Measurements from ENCODE around the gene ETV3.

ETV3 gene

GRCh38 chr1:157136133-157136532 is 2.1 kb downstream of the ETV3 start:
- no peak overlapping the region for H2BK15ac ChIP-seq (ENCODE audit: low read depth, poor library complexity, severe bottlenecking)

GRCh38 chr1:157135646-157136045 is 2.5 kb downstream of the ETV3 start:
- Histone ChIP-seq H3K79me1 (replicated peaks; ENCODE audit: low read length, poor library complexity, severe bottlenecking) (peaks cover 14% of the 10 kb centered on the region), H2BK12ac (ENCODE audit: low read length in 2 of 2) (no peak overlapping the region), H4K91ac (ENCODE audit: low read length) (no peak overlapping the region), H3K9ac (ENCODE audit: low read length) (peak overlapping the region; percentile 96), H2BK5ac (ENCODE audit: low read depth, low read length, poor library complexity, severe bottlenecking) (no peak overlapping the region), H3K4me3 (ENCODE audit: insufficient read depth in 1 of 2, low read depth in 1 of 2, low read length in 2 of 2) (peak overlapping the region in 1 of 2 experiments; percentile 93), H3K27ac (ENCODE audit: low read length, poor library complexity, severe bottlenecking) (no peak overlapping the region), H2AFZ (ENCODE audit: low read depth, low read length) (no peak overlapping the region), H3K18ac (ENCODE audit: low read depth in 1 of 2, low read length in 2 of 2) (no peak overlapping the region), H2BK120ac (ENCODE audit: low read depth, low read length) (no peak overlapping the region), H3K4ac (ENCODE audit: low read depth in 1 of 2, low read length in 2 of 2) (no peak overlapping the region), H3K27me3 (ENCODE audit: control insufficient read depth in 1 of 2, insufficient read depth in 1 of 2, low read length in 2 of 2) (no peaks in the 10 kb centered on the region), H2BK15ac (ENCODE audit: low read depth, poor library complexity, severe bottlenecking) (no peak overlapping the region), H3K36me3 (ENCODE audit: control insufficient read depth in 1 of 2, insufficient read depth in 2 of 2, low read depth in 1 of 2, low read length in 2 of 2) (peaks cover 13 to 55% of the 10 kb centered on the region in 2 experiments), H4K8ac (ENCODE audit: low read length) (no peak overlapping the region), H3K9me3 (ENCODE audit: control insufficient read depth, low read length) (no peaks in the 10 kb centered on the region), H3K4me1 (ENCODE audit: control insufficient read depth, insufficient read depth, low read depth, low read length) (peaks cover 2% of the 10 kb centered on the region), H3K4me2 (ENCODE audit: low read length, poor library complexity, severe bottlenecking) (no peak overlapping the region), H2AK5ac (ENCODE audit: low read length, severe bottlenecking) (no peak overlapping the region), H3K14ac (ENCODE audit: low read length in 2 of 2) (no peak overlapping the region), H3K23ac (ENCODE audit: low read length in 2 of 2) (no peak overlapping the region)
- no peak for DNase-seq
- no CpG with 5 or more reads among the region's 1 CpG for WGBS

More at GRCh38 chr1:157136133-157136532, 2.1 kb downstream of the ETV3 start:
- peak overlapping the region in 1 of 2 experiments; percentile 93 for H3K4me3 ChIP-seq (ENCODE audit: insufficient read depth in 1 of 2, low read depth in 1 of 2, low read length in 2 of 2)
- peaks cover 13 to 51% of the 10 kb centered on the region in 2 experiments for H3K36me3 ChIP-seq (ENCODE audit: control insufficient read depth in 1 of 2, insufficient read depth in 2 of 2, low read depth in 1 of 2, low read length in 2 of 2)
- H3K4me2 ChIP-seq (ENCODE audit: low read length, poor library complexity, severe bottlenecking): no peak overlapping the region
- no peaks in the 10 kb centered on the region for H3K27me3 ChIP-seq (ENCODE audit: control insufficient read depth in 1 of 2, insufficient read depth in 1 of 2, low read length in 2 of 2)
- no peaks in the 10 kb centered on the region for H3K9me3 ChIP-seq (ENCODE audit: control insufficient read depth, low read length)
- 84% methylated on average over 4 of the region's 4 CpGs for WGBS
- peaks cover 14% of the 10 kb centered on the region for H3K79me1 ChIP-seq (replicated peaks; ENCODE audit: low read length, poor library complexity, severe bottlenecking)
- H3K14ac ChIP-seq (ENCODE audit: low read length in 2 of 2): no peak overlapping the region
- H3K4me1 ChIP-seq (ENCODE audit: control insufficient read depth, insufficient read depth, low read depth, low read length): peaks cover 2% of the 10 kb centered on the region
- no peak overlapping the region for H3K18ac ChIP-seq (ENCODE audit: low read depth in 1 of 2, low read length in 2 of 2)
- H3K27ac ChIP-seq (ENCODE audit: low read length, poor library complexity, severe bottlenecking): no peak overlapping the region
- H3K4ac ChIP-seq (ENCODE audit: low read depth in 1 of 2, low read length in 2 of 2): no peak overlapping the region
- H4K8ac ChIP-seq (ENCODE audit: low read length): no peak overlapping the region
- H3K9ac ChIP-seq (ENCODE audit: low read length): peak overlapping the region; percentile 96
- H2AFZ ChIP-seq (ENCODE audit: low read depth, low read length): no peak overlapping the region
- H3K23ac ChIP-seq (ENCODE audit: low read length in 2 of 2): no peak overlapping the region
- no peak overlapping the region for H2BK5ac ChIP-seq (ENCODE audit: low read depth, low read length, poor library complexity, severe bottlenecking)
- no peak overlapping the region for H2BK120ac ChIP-seq (ENCODE audit: low read depth, low read length)
- no peak for DNase-seq
- no peak overlapping the region for H4K91ac ChIP-seq (ENCODE audit: low read length)
- H2BK12ac ChIP-seq (ENCODE audit: low read length in 2 of 2): no peak overlapping the region
- H2AK5ac ChIP-seq (ENCODE audit: low read length, severe bottlenecking): no peak overlapping the region

- no peak for DNase-seq
- Histone ChIP-seq H3K18ac (ENCODE audit: low read depth in 1 of 2, low read length in 2 of 2) (no peak overlapping the region), H3K4ac (ENCODE audit: low read depth in 1 of 2, low read length in 2 of 2) (no peak overlapping the region), H3K4me2 (ENCODE audit: low read length, poor library complexity, severe bottlenecking) (no peak overlapping the region), H2BK15ac (ENCODE audit: low read depth, poor library complexity, severe bottlenecking) (no peak overlapping the region), H2AK5ac (ENCODE audit: low read length, severe bottlenecking) (no peak overlapping the region), H2BK12ac (ENCODE audit: low read length in 2 of 2) (no peak overlapping the region), H3K9ac (ENCODE audit: low read length) (peak overlapping the region; percentile 24), H4K91ac (ENCODE audit: low read length) (no peak overlapping the region), H3K4me3 (ENCODE audit: insufficient read depth in 1 of 2, low read depth in 1 of 2, low read length in 2 of 2) (no peak overlapping the region), H3K36me3 (ENCODE audit: control insufficient read depth in 1 of 2, insufficient read depth in 2 of 2, low read depth in 1 of 2, low read length in 2 of 2) (peaks cover 13 to 61% of the 10 kb centered on the region in 2 experiments), H4K8ac (ENCODE audit: low read length) (no peak overlapping the region), H2BK5ac (ENCODE audit: low read depth, low read length, poor library complexity, severe bottlenecking) (no peak overlapping the region), H3K27ac (ENCODE audit: low read length, poor library complexity, severe bottlenecking) (no peak overlapping the region), H3K27me3 (ENCODE audit: control insufficient read depth in 1 of 2, insufficient read depth in 1 of 2, low read length in 2 of 2) (no peaks in the 10 kb centered on the region), H3K4me1 (ENCODE audit: control insufficient read depth, insufficient read depth, low read depth, low read length) (peaks cover 2% of the 10 kb centered on the region), H3K23ac (ENCODE audit: low read length in 2 of 2) (no peak overlapping the region), H3K79me1 (replicated peaks; ENCODE audit: low read length, poor library complexity, severe bottlenecking) (peaks cover 17% of the 10 kb centered on the region), H3K9me3 (ENCODE audit: control insufficient read depth, low read length) (no peaks in the 10 kb centered on the region), H2BK120ac (ENCODE audit: low read depth, low read length) (no peak overlapping the region), H2AFZ (ENCODE audit: low read depth, low read length) (no peak overlapping the region), H3K14ac (ENCODE audit: low read length in 2 of 2) (no peak overlapping the region)
- 94% methylated on average over 2 of the region's 2 CpGs for WGBS
These were observed 3.1 kb downstream of the ETV3 start for GRCh38 chr1:157135070-157135469.

- no peak for DNase-seq
- Histone ChIP-seq H2BK120ac (ENCODE audit: low read depth, low read length) (no peak overlapping the region), H3K27me3 (ENCODE audit: control insufficient read depth in 1 of 2, insufficient read depth in 1 of 2, low read length in 2 of 2) (no peaks in the 10 kb centered on the region), H4K91ac (ENCODE audit: low read length) (no peak overlapping the region), H3K4ac (ENCODE audit: low read depth in 1 of 2, low read length in 2 of 2) (no peak overlapping the region), H2AFZ (ENCODE audit: low read depth, low read length) (no peak overlapping the region), H4K8ac (ENCODE audit: low read length) (no peak overlapping the region), H3K9ac (ENCODE audit: low read length) (peak overlapping the region; percentile 24), H2AK5ac (ENCODE audit: low read length, severe bottlenecking) (no peak overlapping the region), H3K36me3 (ENCODE audit: control insufficient read depth in 1 of 2, insufficient read depth in 2 of 2, low read depth in 1 of 2, low read length in 2 of 2) (peaks cover 13 to 66% of the 10 kb centered on the region in 2 experiments), H3K4me2 (ENCODE audit: low read length, poor library complexity, severe bottlenecking) (no peak overlapping the region), H3K18ac (ENCODE audit: low read depth in 1 of 2, low read length in 2 of 2) (no peak overlapping the region), H3K9me3 (ENCODE audit: control insufficient read depth, low read length) (no peaks in the 10 kb centered on the region), H3K27ac (ENCODE audit: low read length, poor library complexity, severe bottlenecking) (no peak overlapping the region), H2BK5ac (ENCODE audit: low read depth, low read length, poor library complexity, severe bottlenecking) (no peak overlapping the region), H3K79me1 (replicated peaks; ENCODE audit: low read length, poor library complexity, severe bottlenecking) (peaks cover 17% of the 10 kb centered on the region), H3K23ac (ENCODE audit: low read length in 2 of 2) (no peak overlapping the region), H3K4me1 (ENCODE audit: control insufficient read depth, insufficient read depth, low read depth, low read length) (peaks cover 2% of the 10 kb centered on the region), H2BK15ac (ENCODE audit: low read depth, poor library complexity, severe bottlenecking) (no peak overlapping the region), H3K14ac (ENCODE audit: low read length in 2 of 2) (no peak overlapping the region), H2BK12ac (ENCODE audit: low read length in 2 of 2) (no peak overlapping the region), H3K4me3 (ENCODE audit: insufficient read depth in 1 of 2, low read depth in 1 of 2, low read length in 2 of 2) (no peak overlapping the region)
- 94% methylated on average over 4 of the region's 4 CpGs for WGBS
These were observed 3.8 kb downstream of the ETV3 start for GRCh38 chr1:157134442-157134841.
